GM15510 (cell line): Measurements from ENCODE around the gene CIB4.

Experiments
- POLR2A ChIP-seq: IDR thresholded peaks from 3 replicates; pipeline ENCODE4 v1.6.1; 2011; ENCODE audit warnings: borderline replicate concordance; ENCODE audit not compliant: insufficient read length; ENCODE audit errors: extremely low read depth

Gene CIB4

DNA sequence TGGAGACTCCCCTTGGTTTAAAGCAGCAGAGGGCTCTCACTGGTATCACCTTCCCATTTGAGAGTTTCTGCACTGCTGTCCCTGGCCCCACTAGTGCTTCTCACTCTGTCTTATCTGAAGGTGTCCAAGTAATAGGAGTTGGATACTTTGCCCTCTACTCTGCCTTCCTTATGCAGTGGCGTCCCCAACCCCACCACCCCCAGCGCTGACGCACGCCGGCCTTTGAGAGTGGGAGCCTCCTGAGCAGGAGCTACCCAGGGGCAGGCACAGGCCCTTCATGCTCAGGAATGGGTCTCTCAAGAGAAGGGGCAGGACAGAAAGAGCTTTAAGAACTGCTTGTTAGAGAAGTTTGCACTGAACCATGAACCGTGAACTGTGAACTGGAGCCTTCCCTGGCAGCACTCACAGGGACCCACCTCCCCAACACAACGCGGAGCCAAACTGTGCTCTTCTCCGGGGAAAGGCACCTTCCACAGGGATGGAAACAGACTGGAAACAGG is 3.3 kb downstream of the CIB4 start:
- no peak for TF ChIP-seq POLR2A

DNA sequence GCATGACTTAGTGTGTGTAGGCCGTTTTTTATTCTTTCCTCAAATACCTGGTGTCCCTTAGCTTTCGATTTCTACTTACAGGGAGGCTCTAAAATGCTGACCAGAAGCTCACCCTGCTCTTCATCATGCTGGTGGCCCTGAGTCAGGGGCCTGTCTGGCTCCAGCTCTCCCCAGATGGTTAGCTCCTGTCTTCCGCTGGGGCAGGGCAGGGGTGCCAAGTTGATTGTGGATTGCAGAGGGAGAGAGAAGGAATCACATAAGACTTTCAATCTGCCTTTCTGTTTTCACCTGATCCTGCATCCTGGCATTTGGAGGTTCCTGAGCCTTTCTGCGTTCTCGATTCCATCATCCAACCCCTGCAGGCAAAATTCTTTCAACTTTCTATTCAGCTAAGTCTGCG is 4.2 kb downstream of the CIB4 start:
- no peak for TF ChIP-seq POLR2A

DNA sequence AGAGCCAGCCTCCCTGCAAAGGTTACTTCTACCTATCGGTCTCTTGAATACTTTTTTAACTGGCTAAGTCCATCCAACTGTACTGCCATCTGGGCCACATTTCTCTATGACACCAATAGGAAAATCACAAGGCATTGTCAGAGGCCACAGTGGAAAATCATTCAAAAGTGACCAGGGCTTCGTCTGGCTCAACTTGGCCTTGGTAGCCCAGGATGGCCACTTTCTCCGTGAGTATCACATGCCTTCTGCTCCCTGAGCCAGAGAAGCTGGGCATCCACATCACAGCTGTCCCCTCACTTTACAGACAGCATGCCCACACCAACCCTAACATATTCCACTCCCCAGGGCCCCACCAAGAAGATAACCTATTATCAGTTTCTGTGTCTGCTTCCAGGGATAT is 5.8 kb downstream of the CIB4 start:
- no peak for TF ChIP-seq POLR2A

DNA sequence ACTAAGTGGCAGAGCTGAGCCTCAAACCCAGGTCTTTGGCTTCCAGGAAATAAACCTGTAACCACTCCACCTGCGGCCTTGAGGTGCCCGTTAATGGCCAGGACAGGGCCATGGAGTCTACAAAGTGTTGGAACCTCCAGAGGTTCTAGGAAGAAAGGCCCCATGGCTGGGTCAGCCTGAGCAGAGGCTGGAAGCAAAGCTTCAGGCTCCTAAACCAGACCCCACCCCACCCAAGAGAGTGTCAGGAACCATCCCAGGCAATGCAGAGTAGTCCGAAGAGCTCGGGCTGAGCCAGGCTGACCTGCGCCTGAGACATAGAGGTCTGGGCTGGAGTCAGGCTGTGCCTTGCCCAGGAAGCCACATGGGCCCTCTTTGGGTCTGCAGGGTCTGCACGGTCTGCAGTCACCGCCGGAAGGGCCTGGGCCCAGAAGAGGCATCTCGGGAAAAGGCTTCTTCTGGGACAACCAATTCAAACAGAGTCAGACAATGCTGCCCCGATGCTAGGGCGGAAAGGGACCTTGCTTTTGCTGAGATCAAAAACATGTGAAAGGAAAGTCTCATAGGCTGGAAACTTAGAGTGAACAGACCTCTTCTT is 6.4 kb downstream of the CIB4 start:
- no peak for TF ChIP-seq POLR2A

DNA sequence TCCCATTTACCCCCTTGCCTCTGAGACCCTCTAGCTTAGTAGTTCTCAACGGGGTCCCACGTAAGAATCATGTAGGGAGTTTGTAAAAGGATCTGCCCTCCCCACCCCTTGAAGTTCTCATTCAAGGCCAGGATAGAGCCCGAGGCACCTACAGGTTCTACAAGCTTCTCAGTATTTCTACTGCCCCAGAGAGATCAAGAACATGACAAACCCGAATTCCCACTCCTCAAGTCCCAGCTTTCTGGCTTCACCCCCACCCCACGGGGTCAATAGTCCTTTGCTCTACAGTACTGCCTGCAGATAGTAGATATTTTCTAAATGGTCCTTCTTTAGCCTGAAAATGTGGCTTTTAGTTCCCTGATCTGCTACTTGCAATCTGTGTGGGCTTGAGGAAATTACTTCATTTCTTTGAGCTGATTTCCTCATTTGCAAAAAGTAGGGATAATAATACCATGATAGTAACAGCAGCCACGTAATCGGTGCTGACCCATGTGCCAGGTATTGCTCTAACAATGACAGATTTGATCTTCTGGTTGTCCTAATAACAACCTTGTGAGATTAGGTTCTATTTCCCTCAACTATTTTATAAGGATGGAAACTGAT is 7.1 kb downstream of the CIB4 start:
- TF ChIP-seq POLR2A: no peak

DNA sequence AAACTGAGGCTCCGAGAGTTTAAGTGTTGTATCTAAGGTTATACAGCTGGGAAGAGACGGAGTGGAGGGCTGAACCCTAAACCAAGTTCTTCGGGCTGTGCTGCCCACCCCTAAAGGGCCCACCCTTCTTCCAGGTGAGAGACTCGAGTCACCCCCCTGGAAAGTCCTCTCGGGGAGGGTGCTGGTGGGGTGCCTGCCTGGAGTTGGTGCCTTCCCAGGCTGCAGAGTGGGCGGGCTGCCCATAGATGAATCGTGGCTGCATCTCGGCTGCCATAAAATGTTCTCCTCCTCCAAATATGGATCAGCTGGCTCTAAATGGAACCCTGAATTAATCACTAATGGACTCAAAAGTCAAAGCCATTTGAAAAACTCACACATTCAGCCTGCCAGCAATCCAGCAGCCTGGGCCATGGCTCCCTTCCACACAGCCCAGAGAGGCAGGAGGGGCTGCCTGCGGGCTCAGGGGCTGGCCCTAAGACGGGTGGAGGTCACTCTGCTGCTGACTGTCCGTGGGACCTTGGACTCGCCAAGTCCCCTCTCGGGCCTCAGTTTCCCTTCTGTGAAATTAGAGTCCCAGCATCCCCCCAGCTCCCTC is 7.7 kb downstream of the CIB4 start:
- no peak for TF ChIP-seq POLR2A

DNA sequence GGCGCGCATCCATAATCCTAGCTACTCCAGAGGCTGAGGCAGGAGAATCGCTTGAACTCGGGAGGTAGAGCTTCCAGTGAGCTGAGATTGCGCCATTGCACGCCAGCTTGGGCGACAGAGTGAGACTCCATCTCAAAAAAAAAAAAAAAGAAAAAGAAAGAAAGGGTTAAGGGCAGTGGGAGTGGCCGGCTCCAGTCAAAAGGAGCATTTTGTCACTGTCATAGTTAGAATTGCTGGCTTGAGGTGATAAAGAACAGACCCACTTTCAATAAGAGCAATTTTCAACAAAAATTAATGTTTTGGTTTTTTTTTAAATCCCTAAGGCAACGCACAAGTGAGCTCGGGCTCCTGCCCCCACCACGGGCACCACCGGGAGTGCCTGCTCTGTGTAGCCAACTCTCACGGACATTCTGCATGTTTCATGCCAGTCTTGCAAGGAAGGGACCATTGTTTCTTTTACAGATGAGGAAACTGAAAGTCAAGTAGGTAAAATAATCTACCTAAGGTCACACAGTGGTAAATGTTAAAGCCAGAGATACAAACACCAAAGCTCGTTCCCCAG is 8.5 kb downstream of the CIB4 start:
- TF ChIP-seq POLR2A: no peak

DNA sequence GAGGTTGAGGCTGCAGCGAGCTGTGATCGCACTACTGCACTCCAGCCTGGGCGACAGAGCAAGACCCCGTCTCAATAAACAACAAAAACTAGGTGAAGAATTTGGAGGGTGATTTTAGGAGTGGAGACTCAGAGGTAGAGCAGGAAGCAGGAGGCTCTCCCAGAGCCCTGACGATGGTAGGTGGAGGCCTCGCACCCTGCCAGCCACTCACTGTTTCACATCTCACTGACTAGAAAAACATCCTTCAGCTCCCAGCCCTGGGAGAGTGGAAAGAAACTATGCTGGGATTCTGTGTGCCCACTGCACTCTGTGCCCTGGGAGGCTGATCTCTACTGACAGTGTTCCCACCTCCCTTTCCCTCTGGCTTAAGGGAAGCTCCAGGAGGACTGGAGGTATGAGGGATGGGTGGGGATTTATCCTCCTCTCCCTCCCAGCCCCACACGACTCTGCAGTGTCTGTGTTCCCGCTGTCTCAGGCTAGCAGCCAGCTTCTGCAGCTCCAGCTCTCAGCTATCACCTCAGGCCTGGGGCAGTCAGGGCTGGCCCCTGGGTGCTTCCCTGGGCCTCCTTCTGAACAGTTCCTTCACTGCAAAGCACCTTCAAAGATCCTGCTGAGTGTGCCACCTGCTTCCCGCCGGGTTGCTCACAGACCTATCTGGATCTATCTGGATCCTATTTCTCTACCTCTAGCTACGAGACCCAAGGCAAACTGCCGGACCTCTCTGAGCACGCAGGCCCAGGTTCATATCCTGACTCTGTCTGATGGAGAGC is 9.6 kb downstream of the CIB4 start:
- TF ChIP-seq POLR2A: no peak

DNA sequence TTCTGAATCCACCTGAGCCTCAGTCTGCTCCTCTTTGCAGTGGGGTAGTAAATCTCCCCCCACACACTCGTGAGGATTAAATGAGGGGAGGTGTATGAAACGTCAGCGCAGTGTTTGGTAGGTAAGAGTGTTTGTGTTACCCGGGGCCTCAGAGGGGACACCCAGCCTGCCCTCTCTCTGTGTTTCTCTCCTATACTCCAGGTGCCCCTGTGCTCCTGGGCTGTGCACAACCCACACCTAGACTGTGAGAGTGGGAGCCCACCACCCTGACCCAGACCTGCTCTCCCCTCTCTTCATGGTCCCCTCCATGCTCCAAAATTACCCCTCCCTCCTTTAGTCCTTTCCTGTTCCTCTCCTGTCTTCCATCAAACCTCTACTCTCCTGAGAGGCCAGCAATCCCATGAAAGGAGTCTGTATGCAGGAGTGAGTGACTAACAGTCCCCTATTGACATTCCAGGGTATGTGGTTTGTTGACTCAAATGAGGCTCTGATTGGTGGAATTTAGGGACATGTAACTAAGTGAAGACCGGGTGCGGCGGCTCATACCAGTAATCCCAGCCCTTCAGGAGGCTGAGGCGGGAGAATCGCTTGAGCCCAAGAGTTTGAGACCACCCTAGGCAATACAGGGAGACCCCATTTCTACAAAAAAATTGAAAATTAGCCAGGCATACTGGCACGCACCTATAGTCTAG is 10.4 kb downstream of the CIB4 start:
- no peak for TF ChIP-seq POLR2A

DNA sequence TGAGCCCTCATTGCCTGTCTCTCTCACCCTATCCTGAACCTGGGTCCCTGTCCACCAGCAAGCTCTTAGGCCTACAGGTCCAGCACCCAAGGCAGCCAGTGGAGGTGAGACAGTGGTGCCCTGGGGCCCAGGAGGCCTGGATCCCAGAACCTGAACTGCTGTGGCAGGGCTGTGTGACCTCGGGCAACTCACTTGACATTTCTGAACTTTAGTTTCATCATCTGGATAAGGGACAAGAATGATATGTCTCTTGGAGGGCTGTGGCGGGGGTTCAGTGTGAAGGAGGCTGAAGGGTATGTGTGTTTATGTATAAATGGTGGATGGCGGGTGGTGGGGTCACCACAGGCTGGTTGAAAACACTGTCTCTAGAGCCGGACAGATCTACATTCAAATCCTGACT is 10.9 kb downstream of the CIB4 start:
- no peak for TF ChIP-seq POLR2A

DNA sequence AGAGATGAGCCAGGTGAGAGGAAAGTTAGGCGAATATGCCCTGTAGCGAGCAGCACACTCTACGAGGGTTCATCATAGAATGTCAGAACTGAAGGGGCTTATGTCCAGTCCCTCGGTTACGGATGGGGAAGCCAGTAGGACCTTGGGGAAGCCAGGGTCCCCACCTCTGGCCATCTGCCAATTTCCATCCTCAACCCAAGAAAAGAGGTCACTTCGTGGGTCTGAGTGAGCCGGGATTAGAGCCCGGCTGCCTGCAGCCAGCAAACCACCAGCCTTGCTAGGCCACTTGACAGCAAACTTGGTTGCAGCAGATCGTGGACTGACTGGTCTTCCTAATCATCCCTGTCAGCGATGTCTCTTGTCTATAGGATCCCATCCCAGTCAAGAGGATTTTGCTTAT is 11.4 kb downstream of the CIB4 start:
- no peak for TF ChIP-seq POLR2A

DNA sequence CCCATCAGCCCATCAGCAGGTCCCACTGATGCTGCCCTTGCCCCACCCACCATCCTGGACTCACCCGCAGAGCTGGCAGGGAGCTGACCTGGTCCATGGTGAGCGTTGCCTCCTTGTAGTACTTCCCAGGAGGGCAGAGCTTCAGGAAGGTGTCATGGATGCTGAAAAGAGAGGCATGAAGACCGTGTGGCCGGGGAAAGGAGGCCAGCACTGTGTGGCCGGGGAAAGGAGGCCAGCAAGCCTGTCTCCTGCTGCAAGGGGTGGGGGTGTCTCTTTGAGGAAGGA is 11.9 kb downstream of the CIB4 start:
- no peak for TF ChIP-seq POLR2A

DNA sequence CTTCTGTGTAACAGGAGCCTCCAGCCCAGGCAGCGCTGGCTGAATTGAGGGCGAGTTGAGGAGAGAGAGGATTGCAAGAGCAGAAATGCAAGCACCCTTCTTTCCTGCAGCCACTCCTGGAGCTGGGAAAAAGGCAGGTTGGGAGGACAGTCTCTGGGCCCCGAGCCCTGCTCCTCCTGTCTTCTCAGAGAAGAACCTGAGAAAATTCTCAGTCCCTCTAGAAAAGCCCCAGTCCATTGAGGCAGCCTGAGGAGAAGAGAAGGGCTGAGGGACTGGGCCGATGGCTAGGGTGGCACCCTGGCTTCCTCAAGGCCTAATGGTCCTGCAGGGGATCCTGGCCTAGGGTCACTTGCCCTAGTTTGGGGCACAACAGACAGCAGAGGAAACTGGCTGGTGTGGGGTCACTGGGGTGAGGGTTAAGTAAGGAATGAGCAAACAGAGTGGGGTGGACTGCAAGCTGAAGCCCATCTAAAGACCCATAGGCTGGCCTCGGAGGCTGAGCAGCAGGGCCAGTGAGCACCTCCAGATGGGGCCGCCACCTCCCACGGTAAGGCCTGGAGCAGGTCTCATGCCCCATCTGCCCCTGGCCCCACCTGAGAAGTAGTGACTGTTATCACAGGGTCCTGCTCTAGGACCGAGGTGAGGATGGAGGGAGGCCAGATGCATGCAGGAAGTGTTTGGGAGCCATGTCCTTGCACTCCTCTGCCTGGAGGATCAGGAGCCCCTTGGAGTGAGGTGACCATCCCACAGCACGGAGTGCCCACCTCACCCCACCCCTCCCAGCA is 12.4 kb downstream of the CIB4 start:
- TF ChIP-seq POLR2A: no peak
